Mammary epithelial cell (primary cell): ENCODE results near the gene EXD1.

Source experiments
- EZH2 ChIP-seq: IDR thresholded peaks from 2 replicates; pipeline ENCODE4 v1.6.1; 2012; ENCODE audit warnings: low read length, inconsistent platforms, borderline replicate concordance
- TF ChIP-seq, protein P1 (sequence below), 2 donors: IDR thresholded peaks in 1 of 2; conservative IDR thresholded peaks in 1 of 2; 2 replicates each; pipeline ENCODE4 v1.5.1; 2011 to 2012; ENCODE audit warnings: inconsistent platforms in 2 of 2, low read length in 2 of 2, mild to moderate bottlenecking in 2 of 2, control low read depth in 1 of 2, low read depth in 1 of 2; ENCODE audit not compliant: insufficient read depth in 1 of 2; ENCODE audit errors: extremely low read depth in 1 of 2

DNA sequence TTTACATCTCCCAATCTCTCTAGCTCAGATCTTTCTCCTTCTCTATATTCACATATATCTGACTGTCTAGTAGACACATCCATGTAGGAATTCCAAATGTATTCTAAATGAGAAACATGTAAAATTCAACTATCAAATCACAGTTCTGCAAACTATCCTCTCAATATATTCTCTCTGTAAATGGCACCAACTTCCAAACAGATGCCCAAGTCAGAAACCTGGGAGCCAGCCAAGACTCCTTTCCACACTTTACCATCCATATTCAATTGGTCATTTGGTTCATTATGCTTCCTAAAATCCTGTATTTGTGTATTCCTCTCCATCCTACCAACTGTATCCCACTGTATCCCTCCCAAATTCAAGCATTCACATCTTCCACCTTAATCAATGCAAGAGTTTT lies 61.5 kb downstream of the EXD1 start:
- TF ChIP-seq, protein P1, sequence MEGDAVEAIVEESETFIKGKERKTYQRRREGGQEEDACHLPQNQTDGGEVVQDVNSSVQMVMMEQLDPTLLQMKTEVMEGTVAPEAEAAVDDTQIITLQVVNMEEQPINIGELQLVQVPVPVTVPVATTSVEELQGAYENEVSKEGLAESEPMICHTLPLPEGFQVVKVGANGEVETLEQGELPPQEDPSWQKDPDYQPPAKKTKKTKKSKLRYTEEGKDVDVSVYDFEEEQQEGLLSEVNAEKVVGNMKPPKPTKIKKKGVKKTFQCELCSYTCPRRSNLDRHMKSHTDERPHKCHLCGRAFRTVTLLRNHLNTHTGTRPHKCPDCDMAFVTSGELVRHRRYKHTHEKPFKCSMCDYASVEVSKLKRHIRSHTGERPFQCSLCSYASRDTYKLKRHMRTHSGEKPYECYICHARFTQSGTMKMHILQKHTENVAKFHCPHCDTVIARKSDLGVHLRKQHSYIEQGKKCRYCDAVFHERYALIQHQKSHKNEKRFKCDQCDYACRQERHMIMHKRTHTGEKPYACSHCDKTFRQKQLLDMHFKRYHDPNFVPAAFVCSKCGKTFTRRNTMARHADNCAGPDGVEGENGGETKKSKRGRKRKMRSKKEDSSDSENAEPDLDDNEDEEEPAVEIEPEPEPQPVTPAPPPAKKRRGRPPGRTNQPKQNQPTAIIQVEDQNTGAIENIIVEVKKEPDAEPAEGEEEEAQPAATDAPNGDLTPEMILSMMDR (conservative IDR thresholded peaks at IDR 0.05 in 1 of 2, IDR thresholded peaks at IDR 0.05 in 1 of 2; ENCODE audit: extremely low read depth in 1 of 2, insufficient read depth in 1 of 2, low read depth in 1 of 2, low read length in 2 of 2), result no peak
- TF ChIP-seq EZH2, result no peak
